GM23338 (cell line): ENCODE results near the gene CFAP97D2. TPM values are rescaled to one million over a fixed set of nuclear protein-coding genes. Genes with fewer than 3 reads are reported as not detected.

ENCODE experiments used
- ATAC-seq: fragments of 200-7000 bp; cut with Tn5 transposase; 3 replicates; pipeline ENCODE4 v1.9.1; 2020
- DNase-seq: peaks from one replicate; pipeline ENCODE4 v3.0.0-alpha.2; 2015; ENCODE audit warnings: low spot score
- H2AFZ ChIP-seq: fragments of 200-600 bp; sonication (generic); 2 replicates; pipeline ENCODE4 v1.8.0; 2016; ENCODE audit warnings: antibody characterized with exemption, mild to moderate bottlenecking, moderate library complexity
- H3F3A ChIP-seq: fragments of 200-600 bp; sonication (generic); replicated peaks from 2 replicates; pipeline ENCODE4 v1.8.0; 2017; ENCODE audit warnings: antibody characterized with exemption, mixed run types, low read depth
- H3K27ac ChIP-seq: fragments of 200-600 bp; sonication (generic); 2 replicates; pipeline ENCODE4 v1.6.1; 2016; ENCODE audit warnings: low read depth
- H3K27me3 ChIP-seq: fragments of 200-600 bp; sonication (generic); 2 replicates; pipeline ENCODE4 v1.8.0; 2016; ENCODE audit warnings: mild to moderate bottlenecking, mixed run types, moderate library complexity; ENCODE audit not compliant: insufficient read depth
- H3K36me3 ChIP-seq: fragments of 200-600 bp; sonication (generic); 2 replicates; pipeline ENCODE4 v1.8.0; 2016; ENCODE audit warnings: mild to moderate bottlenecking; ENCODE audit not compliant: insufficient read depth
- H3K4me1 ChIP-seq: fragments of 200-600 bp; sonication (generic); 2 replicates; pipeline ENCODE4 v1.8.0; 2016; ENCODE audit warnings: mild to moderate bottlenecking, moderate library complexity; ENCODE audit not compliant: insufficient read depth
- H3K4me2 ChIP-seq: fragments of 200-600 bp; sonication (generic); 2 replicates; pipeline ENCODE4 v1.7.1; 2017; ENCODE audit warnings: mixed run types
- H3K4me3 ChIP-seq: fragments of 200-600 bp; sonication (generic); 2 replicates; pipeline ENCODE4 v1.6.1; 2016; ENCODE audit warnings: mixed run types
- H3K79me2 ChIP-seq: fragments of 200-600 bp; sonication (generic); replicated peaks from 2 replicates; pipeline ENCODE4 v1.8.0; 2017; ENCODE audit warnings: mild to moderate bottlenecking; ENCODE audit not compliant: insufficient read depth
- H3K9me2 ChIP-seq: fragments of 200-600 bp; sonication (generic); 2 replicates; pipeline ENCODE4 v1.8.0; 2017; ENCODE audit not compliant: insufficient read depth
- H4K20me1 ChIP-seq: fragments of 200-600 bp; sonication (generic); replicated peaks from 2 replicates; pipeline ENCODE4 v1.8.0; 2017; ENCODE audit warnings: mild to moderate bottlenecking; ENCODE audit not compliant: insufficient read depth
- H3K27ac Mint-ChIP-seq: 2 replicates; pipeline ENCODE4 v1.8.0; 2020; ENCODE audit warnings: inconsistent platforms, mild to moderate bottlenecking, moderate library complexity, mixed read lengths
- H3K27me3 Mint-ChIP-seq: 3 replicates; pipeline ENCODE4 v1.8.0; 2022; ENCODE audit warnings: low read depth, mild to moderate bottlenecking, moderate library complexity, mixed read lengths, inconsistent platforms; ENCODE audit not compliant: insufficient read depth, poor library complexity
- H3K36me3 Mint-ChIP-seq: 3 replicates; pipeline ENCODE4 v1.8.0; 2021; ENCODE audit warnings: low read depth, mild to moderate bottlenecking, inconsistent platforms, moderate library complexity, mixed read lengths
- H3K4me1 Mint-ChIP-seq: 3 replicates; pipeline ENCODE4 v1.8.0; 2020; ENCODE audit warnings: mild to moderate bottlenecking, inconsistent platforms, mixed read lengths
- H3K4me3 Mint-ChIP-seq: 3 replicates; pipeline ENCODE4 v1.8.0; 2021; ENCODE audit warnings: moderate library complexity, mild to moderate bottlenecking, inconsistent platforms, mixed read lengths
- H3K9me3 Mint-ChIP-seq: 3 replicates; pipeline ENCODE4 v1.8.0; 2020; ENCODE audit warnings: moderate library complexity, mild to moderate bottlenecking, inconsistent platforms, mixed read lengths
- CREB1 ChIP-seq: fragments of 250-450 bp; sonication (Bioruptor Pico); IDR thresholded peaks from 2 replicates; pipeline ENCODE4 v1.5.0; 2020; ENCODE audit warnings: low read depth, mild to moderate bottlenecking, moderate library complexity
- EZH2 ChIP-seq: fragments of 200-600 bp; sonication (generic); IDR thresholded peaks from one replicate; pipeline ENCODE4 v1.8.0; 2017; ENCODE audit warnings: antibody characterized with exemption, mild to moderate bottlenecking, low read depth; ENCODE audit not compliant: unreplicated experiment
- EZH2phosphoT487 ChIP-seq: fragments of 200-600 bp; sonication (generic); IDR thresholded peaks from one replicate; pipeline ENCODE4 v1.8.1; 2018; ENCODE audit warnings: antibody characterized with exemption; ENCODE audit not compliant: unreplicated experiment
- NANOG ChIP-seq: IDR thresholded peaks from 2 replicates; pipeline ENCODE4 v1.6.1; 2016; ENCODE audit warnings: antibody characterized with exemption, borderline replicate concordance
- POLR2AphosphoS5 ChIP-seq: IDR thresholded peaks from 2 replicates; pipeline ENCODE4 v1.6.1; 2016; ENCODE audit warnings: antibody characterized with exemption, low read depth
- STAT1 ChIP-seq: IDR thresholded peaks from one replicate; pipeline ENCODE4 v1.6.1; 2016; ENCODE audit warnings: antibody characterized with exemption; ENCODE audit not compliant: unreplicated experiment
- ZNF114 ChIP-seq: fragments of 250-450 bp; sonication (Bioruptor Pico); IDR thresholded peaks from 2 replicates; pipeline ENCODE4 v1.5.0; 2020; ENCODE audit warnings: mild to moderate bottlenecking, moderate library complexity
- ZNF331 ChIP-seq: fragments of 250-450 bp; sonication (Bioruptor Pico); IDR thresholded peaks from 2 replicates; pipeline ENCODE4 v1.5.0; 2020; ENCODE audit warnings: low read depth, mild to moderate bottlenecking, moderate library complexity
- polyA plus RNA-seq: library from polyadenylated mRNA; unstranded; fragments of >200 nt; fragmentation: Nextera tagmentation; extraction: Ambion mirVana; gene quantifications from 2 replicates; pipeline ENCODE4 v1.2.1, GENCODE V29; 2016
- total RNA-seq: library from RNA; depleted of rRNA; stranded (reverse); fragments of >200 nt; shearing (Covaris generic); gene quantifications from 2 replicates; pipeline ENCODE4 v1.2.3, GENCODE V29; 2014
- TF ChIP-seq, protein P1 (sequence below), 2 experiments: fragments of 200-600 bp in 1 of 2; sonication (generic) in 1 of 2; conservative IDR thresholded peaks; 2 replicates each; pipeline versions ENCODE4 v1.5.1 to v1.6.1; 2016 to 2017; ENCODE audit warnings: antibody characterized with exemption in 2 of 2, low read depth in 2 of 2, mild to moderate bottlenecking in 2 of 2, moderate library complexity in 1 of 2
- TF ChIP-seq, protein P2 (sequence below): IDR thresholded peaks from 2 replicates; pipeline ENCODE4 v1.6.1; 2016; ENCODE audit warnings: antibody characterized with exemption
- TF ChIP-seq, protein P3 (sequence below): IDR thresholded peaks from one replicate; pipeline ENCODE4 v1.6.1; 2018; ENCODE audit warnings: antibody characterized with exemption; ENCODE audit not compliant: unreplicated experiment
- TF ChIP-seq, protein P4 (sequence below): fragments of 250-450 bp; sonication (Bioruptor Pico); IDR thresholded peaks from 2 replicates; pipeline ENCODE4 v1.5.0; 2020; ENCODE audit warnings: mild to moderate bottlenecking, moderate library complexity

Gene CFAP97D2
- total and polyA plus RNA-seq, 2 experiments from 2014 or later, result not detected

GRCh38 chr13:114226088-114226487, 47.0 kb downstream of the CFAP97D2 start:
- H3K4me1 Mint-ChIP-seq, result peaks cover 48% of the 10 kb centered on the region
- Histone ChIP-seq H3K4me2 (no peak overlapping the region), H3K27me3 (no peaks in the 10 kb centered on the region), H3K27ac (no peak overlapping the region), H4K20me1 (no peaks in the 10 kb centered on the region), H3F3A (peaks cover 17% of the 10 kb centered on the region), H3K9me2 (no peaks in the 10 kb centered on the region), H3K4me1 (peaks cover 38% of the 10 kb centered on the region), H3K4me3 (no peak overlapping the region), H3K79me2 (no peaks in the 10 kb centered on the region), H3K36me3 (no peaks in the 10 kb centered on the region), H2AFZ (no peak overlapping the region)
- peaks cover 18% of the 10 kb centered on the region for H3K27me3 Mint-ChIP-seq
- ATAC-seq (no peak), DNase-seq (no peak)
- H3K4me3 Mint-ChIP-seq, result no peak overlapping the region
- no peak overlapping the region for H3K27ac Mint-ChIP-seq
- no peak for TF ChIP-seq POLR2AphosphoS5
- TF ChIP-seq STAT1, result no peak
- no peak for TF ChIP-seq CREB1 (CRISPR knock-in tag)
- TF ChIP-seq, protein P1, sequence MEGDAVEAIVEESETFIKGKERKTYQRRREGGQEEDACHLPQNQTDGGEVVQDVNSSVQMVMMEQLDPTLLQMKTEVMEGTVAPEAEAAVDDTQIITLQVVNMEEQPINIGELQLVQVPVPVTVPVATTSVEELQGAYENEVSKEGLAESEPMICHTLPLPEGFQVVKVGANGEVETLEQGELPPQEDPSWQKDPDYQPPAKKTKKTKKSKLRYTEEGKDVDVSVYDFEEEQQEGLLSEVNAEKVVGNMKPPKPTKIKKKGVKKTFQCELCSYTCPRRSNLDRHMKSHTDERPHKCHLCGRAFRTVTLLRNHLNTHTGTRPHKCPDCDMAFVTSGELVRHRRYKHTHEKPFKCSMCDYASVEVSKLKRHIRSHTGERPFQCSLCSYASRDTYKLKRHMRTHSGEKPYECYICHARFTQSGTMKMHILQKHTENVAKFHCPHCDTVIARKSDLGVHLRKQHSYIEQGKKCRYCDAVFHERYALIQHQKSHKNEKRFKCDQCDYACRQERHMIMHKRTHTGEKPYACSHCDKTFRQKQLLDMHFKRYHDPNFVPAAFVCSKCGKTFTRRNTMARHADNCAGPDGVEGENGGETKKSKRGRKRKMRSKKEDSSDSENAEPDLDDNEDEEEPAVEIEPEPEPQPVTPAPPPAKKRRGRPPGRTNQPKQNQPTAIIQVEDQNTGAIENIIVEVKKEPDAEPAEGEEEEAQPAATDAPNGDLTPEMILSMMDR (conservative IDR thresholded peaks at IDR 0.05; ENCODE audit: low read depth in 2 of 2), result no peak
- TF ChIP-seq NANOG, result no peak
- TF ChIP-seq, protein P2, sequence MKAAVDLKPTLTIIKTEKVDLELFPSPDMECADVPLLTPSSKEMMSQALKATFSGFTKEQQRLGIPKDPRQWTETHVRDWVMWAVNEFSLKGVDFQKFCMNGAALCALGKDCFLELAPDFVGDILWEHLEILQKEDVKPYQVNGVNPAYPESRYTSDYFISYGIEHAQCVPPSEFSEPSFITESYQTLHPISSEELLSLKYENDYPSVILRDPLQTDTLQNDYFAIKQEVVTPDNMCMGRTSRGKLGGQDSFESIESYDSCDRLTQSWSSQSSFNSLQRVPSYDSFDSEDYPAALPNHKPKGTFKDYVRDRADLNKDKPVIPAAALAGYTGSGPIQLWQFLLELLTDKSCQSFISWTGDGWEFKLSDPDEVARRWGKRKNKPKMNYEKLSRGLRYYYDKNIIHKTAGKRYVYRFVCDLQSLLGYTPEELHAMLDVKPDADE, result no peak
- TF ChIP-seq EZH2, result no peak
- TF ChIP-seq, protein P3, sequence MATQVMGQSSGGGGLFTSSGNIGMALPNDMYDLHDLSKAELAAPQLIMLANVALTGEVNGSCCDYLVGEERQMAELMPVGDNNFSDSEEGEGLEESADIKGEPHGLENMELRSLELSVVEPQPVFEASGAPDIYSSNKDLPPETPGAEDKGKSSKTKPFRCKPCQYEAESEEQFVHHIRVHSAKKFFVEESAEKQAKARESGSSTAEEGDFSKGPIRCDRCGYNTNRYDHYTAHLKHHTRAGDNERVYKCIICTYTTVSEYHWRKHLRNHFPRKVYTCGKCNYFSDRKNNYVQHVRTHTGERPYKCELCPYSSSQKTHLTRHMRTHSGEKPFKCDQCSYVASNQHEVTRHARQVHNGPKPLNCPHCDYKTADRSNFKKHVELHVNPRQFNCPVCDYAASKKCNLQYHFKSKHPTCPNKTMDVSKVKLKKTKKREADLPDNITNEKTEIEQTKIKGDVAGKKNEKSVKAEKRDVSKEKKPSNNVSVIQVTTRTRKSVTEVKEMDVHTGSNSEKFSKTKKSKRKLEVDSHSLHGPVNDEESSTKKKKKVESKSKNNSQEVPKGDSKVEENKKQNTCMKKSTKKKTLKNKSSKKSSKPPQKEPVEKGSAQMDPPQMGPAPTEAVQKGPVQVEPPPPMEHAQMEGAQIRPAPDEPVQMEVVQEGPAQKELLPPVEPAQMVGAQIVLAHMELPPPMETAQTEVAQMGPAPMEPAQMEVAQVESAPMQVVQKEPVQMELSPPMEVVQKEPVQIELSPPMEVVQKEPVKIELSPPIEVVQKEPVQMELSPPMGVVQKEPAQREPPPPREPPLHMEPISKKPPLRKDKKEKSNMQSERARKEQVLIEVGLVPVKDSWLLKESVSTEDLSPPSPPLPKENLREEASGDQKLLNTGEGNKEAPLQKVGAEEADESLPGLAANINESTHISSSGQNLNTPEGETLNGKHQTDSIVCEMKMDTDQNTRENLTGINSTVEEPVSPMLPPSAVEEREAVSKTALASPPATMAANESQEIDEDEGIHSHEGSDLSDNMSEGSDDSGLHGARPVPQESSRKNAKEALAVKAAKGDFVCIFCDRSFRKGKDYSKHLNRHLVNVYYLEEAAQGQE, result no peak
- TF ChIP-seq, protein P4, sequence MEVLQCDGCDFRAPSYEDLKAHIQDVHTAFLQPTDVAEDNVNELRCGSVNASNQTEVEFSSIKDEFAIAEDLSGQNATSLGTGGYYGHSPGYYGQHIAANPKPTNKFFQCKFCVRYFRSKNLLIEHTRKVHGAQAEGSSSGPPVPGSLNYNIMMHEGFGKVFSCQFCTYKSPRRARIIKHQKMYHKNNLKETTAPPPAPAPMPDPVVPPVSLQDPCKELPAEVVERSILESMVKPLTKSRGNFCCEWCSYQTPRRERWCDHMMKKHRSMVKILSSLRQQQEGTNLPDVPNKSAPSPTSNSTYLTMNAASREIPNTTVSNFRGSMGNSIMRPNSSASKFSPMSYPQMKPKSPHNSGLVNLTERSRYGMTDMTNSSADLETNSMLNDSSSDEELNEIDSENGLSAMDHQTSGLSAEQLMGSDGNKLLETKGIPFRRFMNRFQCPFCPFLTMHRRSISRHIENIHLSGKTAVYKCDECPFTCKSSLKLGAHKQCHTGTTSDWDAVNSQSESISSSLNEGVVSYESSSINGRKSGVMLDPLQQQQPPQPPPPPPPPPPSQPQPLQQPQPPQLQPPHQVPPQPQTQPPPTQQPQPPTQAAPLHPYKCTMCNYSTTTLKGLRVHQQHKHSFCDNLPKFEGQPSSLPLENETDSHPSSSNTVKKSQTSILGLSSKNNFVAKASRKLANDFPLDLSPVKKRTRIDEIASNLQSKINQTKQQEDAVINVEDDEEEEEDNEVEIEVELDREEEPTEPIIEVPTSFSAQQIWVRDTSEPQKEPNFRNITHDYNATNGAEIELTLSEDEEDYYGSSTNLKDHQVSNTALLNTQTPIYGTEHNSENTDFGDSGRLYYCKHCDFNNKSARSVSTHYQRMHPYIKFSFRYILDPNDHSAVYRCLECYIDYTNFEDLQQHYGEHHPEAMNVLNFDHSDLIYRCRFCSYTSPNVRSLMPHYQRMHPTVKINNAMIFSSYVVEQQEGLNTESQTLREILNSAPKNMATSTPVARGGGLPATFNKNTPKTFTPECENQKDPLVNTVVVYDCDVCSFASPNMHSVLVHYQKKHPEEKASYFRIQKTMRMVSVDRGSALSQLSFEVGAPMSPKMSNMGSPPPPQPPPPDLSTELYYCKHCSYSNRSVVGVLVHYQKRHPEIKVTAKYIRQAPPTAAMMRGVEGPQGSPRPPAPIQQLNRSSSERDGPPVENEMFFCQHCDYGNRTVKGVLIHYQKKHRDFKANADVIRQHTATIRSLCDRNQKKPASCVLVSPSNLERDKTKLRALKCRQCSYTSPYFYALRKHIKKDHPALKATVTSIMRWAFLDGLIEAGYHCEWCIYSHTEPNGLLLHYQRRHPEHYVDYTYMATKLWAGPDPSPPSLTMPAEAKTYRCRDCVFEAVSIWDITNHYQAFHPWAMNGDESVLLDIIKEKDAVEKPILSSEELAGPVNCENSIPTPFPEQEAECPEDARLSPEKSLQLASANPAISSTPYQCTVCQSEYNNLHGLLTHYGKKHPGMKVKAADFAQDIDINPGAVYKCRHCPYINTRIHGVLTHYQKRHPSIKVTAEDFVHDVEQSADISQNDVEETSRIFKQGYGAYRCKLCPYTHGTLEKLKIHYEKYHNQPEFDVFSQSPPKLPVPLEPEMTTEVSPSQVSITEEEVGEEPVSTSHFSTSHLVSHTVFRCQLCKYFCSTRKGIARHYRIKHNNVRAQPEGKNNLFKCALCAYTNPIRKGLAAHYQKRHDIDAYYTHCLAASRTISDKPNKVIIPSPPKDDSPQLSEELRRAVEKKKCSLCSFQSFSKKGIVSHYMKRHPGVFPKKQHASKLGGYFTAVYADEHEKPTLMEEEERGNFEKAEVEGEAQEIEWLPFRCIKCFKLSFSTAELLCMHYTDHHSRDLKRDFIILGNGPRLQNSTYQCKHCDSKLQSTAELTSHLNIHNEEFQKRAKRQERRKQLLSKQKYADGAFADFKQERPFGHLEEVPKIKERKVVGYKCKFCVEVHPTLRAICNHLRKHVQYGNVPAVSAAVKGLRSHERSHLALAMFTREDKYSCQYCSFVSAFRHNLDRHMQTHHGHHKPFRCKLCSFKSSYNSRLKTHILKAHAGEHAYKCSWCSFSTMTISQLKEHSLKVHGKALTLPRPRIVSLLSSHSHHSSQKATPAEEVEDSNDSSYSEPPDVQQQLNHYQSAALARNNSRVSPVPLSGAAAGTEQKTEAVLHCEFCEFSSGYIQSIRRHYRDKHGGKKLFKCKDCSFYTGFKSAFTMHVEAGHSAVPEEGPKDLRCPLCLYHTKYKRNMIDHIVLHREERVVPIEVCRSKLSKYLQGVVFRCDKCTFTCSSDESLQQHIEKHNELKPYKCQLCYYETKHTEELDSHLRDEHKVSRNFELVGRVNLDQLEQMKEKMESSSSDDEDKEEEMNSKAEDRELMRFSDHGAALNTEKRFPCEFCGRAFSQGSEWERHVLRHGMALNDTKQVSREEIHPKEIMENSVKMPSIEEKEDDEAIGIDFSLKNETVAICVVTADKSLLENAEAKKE (CRISPR knock-in tag), result no peak
- TF ChIP-seq ZNF331 (CRISPR knock-in tag), result no peak
- no peak for TF ChIP-seq EZH2phosphoT487
- TF ChIP-seq ZNF114 (CRISPR knock-in tag), result no peak
- no peaks in the 10 kb centered on the region for H3K36me3 Mint-ChIP-seq
- H3K9me3 Mint-ChIP-seq, result no peaks in the 10 kb centered on the region; the same call in 2 of the 3 replicates
